HUES64 (cell line): ENCODE measurements around the gene ADO.
A peak's percentile ranks its signal among the peaks of the same experiment; 100 is the strongest.

ENCODE experiments used
- H3K27ac ChIP-seq: 2 replicates; pipeline ENCODE4 v1.7.0; 2013; ENCODE audit warnings: low read depth, low read length, inconsistent platforms
- H3K27me3 ChIP-seq: 2 replicates; pipeline ENCODE4 v1.6.1; 2013; ENCODE audit warnings: mild to moderate bottlenecking, low read length; ENCODE audit not compliant: insufficient read depth
- H3K36me3 ChIP-seq: 2 replicates; pipeline ENCODE4 v1.6.1; 2013; ENCODE audit warnings: mild to moderate bottlenecking, low read length; ENCODE audit not compliant: insufficient read depth
- H3K4me1 ChIP-seq: 2 replicates; pipeline ENCODE4 v1.6.1; 2013; ENCODE audit warnings: mild to moderate bottlenecking, low read length, moderate library complexity; ENCODE audit not compliant: insufficient read depth
- H3K4me3 ChIP-seq: 2 replicates; pipeline ENCODE4 v1.5.1; 2013; ENCODE audit warnings: mild to moderate bottlenecking, low read length, moderate library complexity
- H3K9ac ChIP-seq: 2 replicates; pipeline ENCODE4 v1.6.1; 2013; ENCODE audit warnings: mild to moderate bottlenecking, low read depth, low read length
- H3K9me3 ChIP-seq: 2 replicates; pipeline ENCODE4 v1.6.1; 2013; ENCODE audit warnings: low read depth, low read length; ENCODE audit not compliant: insufficient read depth
- WGBS: fragments of 150-250, 120-280 bp; methylation state at CpG from one replicate; pipeline ENCODE4 v1.1.7; 2013; ENCODE audit warnings: missing lambda C conversion rate; 5-methylcytosine and 5-hydroxymethylcytosine counted together

Gene ADO

GRCh38 chr10:62794306-62794705, 10.2 kb upstream of the ADO start:
- 88% methylated on average over 1 of the region's 1 CpG for WGBS
- Histone ChIP-seq H3K9me3 (no peaks in the 10 kb centered on the region), H3K9ac (no peak overlapping the region), H3K4me1 (peaks cover 4% of the 10 kb centered on the region; the same call in 1 of the 2 replicates), H3K27me3 (no peaks in the 10 kb centered on the region), H3K27ac (no peak overlapping the region), H3K36me3 (no peaks in the 10 kb centered on the region), H3K4me3 (no peak overlapping the region)

- no peaks in the 10 kb centered on the region for H3K9me3 ChIP-seq
- no peak overlapping the region for H3K9ac ChIP-seq
- peaks cover 7% of the 10 kb centered on the region for H3K4me1 ChIP-seq
- no peak overlapping the region for H3K4me3 ChIP-seq
- H3K36me3 ChIP-seq, result no peaks in the 10 kb centered on the region
- no peaks in the 10 kb centered on the region for H3K27me3 ChIP-seq
- H3K27ac ChIP-seq, result no peak overlapping the region
Measured at GRCh38 chr10:62795100-62795499, 9.4 kb upstream of the ADO start.

GRCh38 chr10:62795762-62796161, 8.8 kb upstream of the ADO start:
- Histone ChIP-seq H3K9ac (no peak overlapping the region), H3K27ac (no peak overlapping the region), H3K27me3 (no peaks in the 10 kb centered on the region), H3K4me1 (peaks cover 14% of the 10 kb centered on the region), H3K36me3 (no peaks in the 10 kb centered on the region), H3K4me3 (no peak overlapping the region), H3K9me3 (no peaks in the 10 kb centered on the region)
- WGBS, result 96% methylated on average over 4 of the region's 4 CpGs

- Histone ChIP-seq H3K4me3 (no peak overlapping the region), H3K9ac (no peak overlapping the region), H3K4me1 (peaks cover 16% of the 10 kb centered on the region), H3K9me3 (no peaks in the 10 kb centered on the region), H3K36me3 (no peaks in the 10 kb centered on the region), H3K27ac (no peak overlapping the region), H3K27me3 (no peaks in the 10 kb centered on the region)
- 80% methylated on average over 3 of the region's 3 CpGs for WGBS
Measured at GRCh38 chr10:62796896-62797295, 7.6 kb upstream of the ADO start.

- no peaks in the 10 kb centered on the region; the same call in 1 of the 2 replicates for H3K36me3 ChIP-seq
- H3K27me3 ChIP-seq, result no peaks in the 10 kb centered on the region
- no peak overlapping the region for H3K4me3 ChIP-seq
- H3K4me1 ChIP-seq, result peaks cover 37% of the 10 kb centered on the region
- 91% methylated on average over 3 of the region's 3 CpGs for WGBS
- H3K27ac ChIP-seq, result no peak overlapping the region
- no peaks in the 10 kb centered on the region for H3K9me3 ChIP-seq
- H3K9ac ChIP-seq, result no peak overlapping the region
Measured at GRCh38 chr10:62801871-62802270, 2.6 kb upstream of the ADO start.

GRCh38 chr10:62803724-62804355, 680 bp upstream of the ADO start:
- peak overlapping the region; percentile 89; the same call in 1 of the 2 replicates for H3K27ac ChIP-seq
- peak overlapping the region; percentile 89 for H3K9ac ChIP-seq
- H3K36me3 ChIP-seq, result peaks cover 3% of the 10 kb centered on the region; the same call in 1 of the 2 replicates
- H3K4me3 ChIP-seq, result peak overlapping the region; percentile 74
- WGBS, result 40% methylated on average over 11 of the region's 11 CpGs
- peaks cover 45% of the 10 kb centered on the region for H3K4me1 ChIP-seq
- H3K27me3 ChIP-seq, result no peaks in the 10 kb centered on the region
- H3K9me3 ChIP-seq, result no peaks in the 10 kb centered on the region

GRCh38 chr10:62805231-62806099, 945 bp downstream of the ADO start:
- H3K4me3 ChIP-seq, result peak overlapping the region; percentile 74
- peak overlapping the region; percentile 89 for H3K9ac ChIP-seq
- H3K27ac ChIP-seq, result peak overlapping the region; percentile 89
- H3K36me3 ChIP-seq, result peaks cover 3% of the 10 kb centered on the region; the same call in 1 of the 2 replicates
- H3K4me1 ChIP-seq, result peaks cover 38% of the 10 kb centered on the region
- H3K27me3 ChIP-seq, result no peaks in the 10 kb centered on the region
- under 1% methylated on average over 75 of the region's 77 CpGs for WGBS
- no peaks in the 10 kb centered on the region for H3K9me3 ChIP-seq

GRCh38 chr10:62806251-62806650, 1.7 kb downstream of the ADO start:
- WGBS, result 38% methylated on average over 1 of the region's 1 CpG
- Histone ChIP-seq H3K27ac (no peak overlapping the region), H3K27me3 (no peaks in the 10 kb centered on the region), H3K36me3 (peaks cover 3% of the 10 kb centered on the region; the same call in 1 of the 2 replicates), H3K9ac (no peak overlapping the region), H3K4me1 (peaks cover 33% of the 10 kb centered on the region), H3K4me3 (peak overlapping the region; percentile 74), H3K9me3 (no peaks in the 10 kb centered on the region)

DNA sequence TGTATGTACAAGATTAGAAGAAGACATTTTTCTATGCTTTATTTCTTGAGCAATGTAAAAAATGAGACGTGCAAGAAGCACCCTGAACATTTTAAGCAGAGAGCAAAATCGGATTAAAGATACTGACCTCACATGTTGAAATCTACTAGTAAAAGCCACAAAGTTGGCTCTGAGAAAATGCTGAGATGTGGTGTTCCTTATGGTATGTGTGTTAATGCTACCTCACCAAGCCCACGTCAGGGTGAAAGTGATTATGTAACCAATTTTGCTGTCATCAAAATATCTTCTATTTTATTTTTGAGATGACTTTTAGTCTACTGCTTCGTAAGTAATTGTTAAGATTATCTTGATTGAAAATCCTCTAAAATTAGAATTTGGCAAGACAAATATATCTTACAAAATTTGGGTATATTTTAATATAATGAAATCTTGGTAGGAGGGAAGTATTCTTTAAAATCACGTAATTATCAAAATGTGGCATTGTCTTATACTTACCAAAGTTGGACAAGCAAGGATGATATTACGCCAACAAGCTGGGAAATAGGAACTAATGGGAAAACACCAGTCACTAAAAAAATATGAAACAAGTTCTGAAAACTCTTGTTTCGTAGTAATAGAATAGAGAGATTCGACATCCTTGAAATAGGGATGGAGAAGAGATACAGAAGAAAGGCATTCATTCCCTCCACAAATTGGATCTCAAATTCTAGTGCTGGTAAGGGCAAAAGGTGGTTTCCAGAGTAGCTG, 5.8 kb downstream of the ADO start:
- H3K27me3 ChIP-seq, result peaks cover 28% of the 10 kb centered on the region
- 94% methylated on average over 7 of the region's 8 CpGs for WGBS
- H3K4me3 ChIP-seq, result no peak overlapping the region
- H3K27ac ChIP-seq, result no peak overlapping the region
- H3K9me3 ChIP-seq, result no peaks in the 10 kb centered on the region
- peaks cover 3% of the 10 kb centered on the region; the same call in 1 of the 2 replicates for H3K36me3 ChIP-seq
- no peak overlapping the region for H3K9ac ChIP-seq
- H3K4me1 ChIP-seq, result peaks cover 20% of the 10 kb centered on the region

GRCh38 chr10:62811159-62811875, 6.8 kb downstream of the ADO start:
- Histone ChIP-seq H3K9me3 (no peaks in the 10 kb centered on the region), H3K27ac (no peak overlapping the region), H3K27me3 (peaks cover 37% of the 10 kb centered on the region), H3K9ac (no peak overlapping the region), H3K4me1 (peaks cover 16% of the 10 kb centered on the region), H3K36me3 (peaks cover 3% of the 10 kb centered on the region; the same call in 1 of the 2 replicates), H3K4me3 (no peak overlapping the region)
- WGBS, result 98% methylated on average over 8 of the region's 10 CpGs
